Osteocyte (in vitro differentiated cells): ENCODE results near the gene SMARCA5. TPM values are rescaled to one million over a fixed set of nuclear protein-coding genes. Genes with fewer than 3 reads are reported as not detected.

Source experiments
- DNase-seq: peaks from one replicate; pipeline ENCODE4 v3.0.0; 2021; ENCODE audit warnings: mixed read lengths; ENCODE audit not compliant: unreplicated experiment; ENCODE audit errors: extremely low spot score
- H3K27ac Mint-ChIP-seq: one replicate; pipeline ENCODE4 v1.8.0; 2021; ENCODE audit warnings: mild to moderate bottlenecking, mixed read lengths; ENCODE audit not compliant: unreplicated experiment
- H3K27me3 Mint-ChIP-seq: one replicate; pipeline ENCODE4 v1.8.0; 2021; ENCODE audit warnings: mixed read lengths; ENCODE audit not compliant: unreplicated experiment
- H3K36me3 Mint-ChIP-seq: one replicate; pipeline ENCODE4 v1.8.0; 2021; ENCODE audit warnings: mixed read lengths; ENCODE audit not compliant: unreplicated experiment
- H3K4me1 Mint-ChIP-seq: one replicate; pipeline ENCODE4 v1.8.0; 2021; ENCODE audit warnings: mixed read lengths; ENCODE audit not compliant: unreplicated experiment
- H3K4me3 Mint-ChIP-seq: one replicate; pipeline ENCODE4 v1.8.0; 2021; ENCODE audit warnings: mild to moderate bottlenecking, moderate library complexity, mixed read lengths; ENCODE audit not compliant: unreplicated experiment
- H3K9me3 Mint-ChIP-seq: one replicate; pipeline ENCODE4 v1.8.0; 2021; ENCODE audit warnings: mixed read lengths; ENCODE audit not compliant: unreplicated experiment
- total RNA-seq: library from RNA; stranded (reverse); gene quantifications from 2 replicates; pipeline ENCODE4 v1.2.1, GENCODE V29; 2021
- TF ChIP-seq, protein P1 (sequence below): fragments of 200-600 bp; sonication (generic); IDR thresholded peaks from 2 replicates; pipeline ENCODE4 v1.5.0; 2021; ENCODE audit warnings: antibody characterized with exemption, mild to moderate bottlenecking, moderate library complexity

Gene SMARCA5
- total RNA-seq, 1 donor from 2014 or later: 51.1 TPM

DNA sequence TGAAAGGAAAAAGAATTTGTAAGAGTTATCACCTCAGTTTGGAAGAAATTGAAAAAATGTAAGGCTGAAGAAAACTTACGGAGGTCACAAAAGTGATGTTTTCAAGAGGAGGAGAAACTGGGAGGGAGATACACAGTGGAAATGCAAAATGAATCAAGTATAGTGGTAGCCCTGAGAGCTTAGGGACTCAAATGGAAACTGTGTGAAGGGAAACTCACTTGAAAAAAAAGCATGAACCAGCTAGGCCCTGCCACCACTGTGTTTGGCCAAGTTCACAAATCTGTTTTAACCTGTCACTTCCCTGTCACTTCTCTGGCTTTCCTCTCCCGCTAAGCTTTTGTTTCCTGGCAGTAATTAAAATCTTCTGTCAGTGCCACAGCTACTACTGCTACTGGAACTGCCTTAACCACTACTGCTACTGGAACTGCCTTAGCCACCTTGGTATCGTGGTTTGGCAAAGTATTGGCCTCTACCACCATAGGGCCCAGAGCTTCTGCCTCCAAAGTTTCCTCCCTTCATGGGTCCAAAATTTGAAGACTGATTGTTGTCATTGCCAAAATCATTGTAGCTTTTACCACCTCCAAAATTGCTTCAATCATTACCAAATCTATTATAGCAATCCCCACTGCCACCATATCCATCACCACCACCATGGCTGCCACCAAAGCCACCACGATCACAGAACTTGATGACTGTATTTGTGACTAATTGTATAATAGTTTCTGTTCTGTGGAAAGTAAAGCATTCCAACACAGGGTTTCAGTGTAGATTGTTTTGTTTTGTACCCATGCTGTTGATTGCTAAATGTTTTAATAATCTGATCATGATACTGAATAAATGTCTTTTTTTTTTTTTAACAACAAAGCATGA, 41.5 kb downstream of the SMARCA5 start:
- Mint-ChIP-seq H3K27ac (no peak overlapping the region), H3K9me3 (peaks cover 4% of the 10 kb centered on the region), H3K4me1 (no peaks in the 10 kb centered on the region), H3K36me3 (peaks cover 54% of the 10 kb centered on the region), H3K27me3 (no peaks in the 10 kb centered on the region), H3K4me3 (no peak overlapping the region)
- DNase-seq: no peak
- TF ChIP-seq, protein P1, sequence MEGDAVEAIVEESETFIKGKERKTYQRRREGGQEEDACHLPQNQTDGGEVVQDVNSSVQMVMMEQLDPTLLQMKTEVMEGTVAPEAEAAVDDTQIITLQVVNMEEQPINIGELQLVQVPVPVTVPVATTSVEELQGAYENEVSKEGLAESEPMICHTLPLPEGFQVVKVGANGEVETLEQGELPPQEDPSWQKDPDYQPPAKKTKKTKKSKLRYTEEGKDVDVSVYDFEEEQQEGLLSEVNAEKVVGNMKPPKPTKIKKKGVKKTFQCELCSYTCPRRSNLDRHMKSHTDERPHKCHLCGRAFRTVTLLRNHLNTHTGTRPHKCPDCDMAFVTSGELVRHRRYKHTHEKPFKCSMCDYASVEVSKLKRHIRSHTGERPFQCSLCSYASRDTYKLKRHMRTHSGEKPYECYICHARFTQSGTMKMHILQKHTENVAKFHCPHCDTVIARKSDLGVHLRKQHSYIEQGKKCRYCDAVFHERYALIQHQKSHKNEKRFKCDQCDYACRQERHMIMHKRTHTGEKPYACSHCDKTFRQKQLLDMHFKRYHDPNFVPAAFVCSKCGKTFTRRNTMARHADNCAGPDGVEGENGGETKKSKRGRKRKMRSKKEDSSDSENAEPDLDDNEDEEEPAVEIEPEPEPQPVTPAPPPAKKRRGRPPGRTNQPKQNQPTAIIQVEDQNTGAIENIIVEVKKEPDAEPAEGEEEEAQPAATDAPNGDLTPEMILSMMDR: no peak

DNA sequence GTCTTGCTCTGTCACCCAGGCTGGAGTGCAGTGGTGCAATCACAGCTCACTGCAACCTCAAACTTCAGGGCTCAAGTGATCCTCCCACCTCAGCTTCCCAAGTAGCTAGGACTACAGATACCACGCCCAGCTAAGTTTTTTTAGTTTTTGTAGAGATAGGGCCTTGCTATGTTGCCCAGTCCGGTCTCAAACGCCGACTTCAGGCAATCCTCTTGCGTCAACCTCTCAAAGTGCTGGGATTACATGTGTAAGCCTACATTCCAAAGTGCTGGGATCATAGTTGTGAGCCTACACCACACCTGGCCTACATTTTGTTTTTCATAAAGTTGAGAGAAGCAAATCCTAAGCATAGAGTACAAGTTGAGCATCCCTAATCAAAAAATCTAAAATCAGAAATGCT, 42.2 kb downstream of the SMARCA5 start:
- H3K4me1 Mint-ChIP-seq: no peaks in the 10 kb centered on the region
- H3K9me3 Mint-ChIP-seq: peaks cover 4% of the 10 kb centered on the region
- no peak overlapping the region for H3K4me3 Mint-ChIP-seq
- no peak overlapping the region for H3K27ac Mint-ChIP-seq
- peaks cover 48% of the 10 kb centered on the region for H3K36me3 Mint-ChIP-seq
- no peak for DNase-seq
- TF ChIP-seq, protein P1: no peak
- no peaks in the 10 kb centered on the region for H3K27me3 Mint-ChIP-seq

DNA sequence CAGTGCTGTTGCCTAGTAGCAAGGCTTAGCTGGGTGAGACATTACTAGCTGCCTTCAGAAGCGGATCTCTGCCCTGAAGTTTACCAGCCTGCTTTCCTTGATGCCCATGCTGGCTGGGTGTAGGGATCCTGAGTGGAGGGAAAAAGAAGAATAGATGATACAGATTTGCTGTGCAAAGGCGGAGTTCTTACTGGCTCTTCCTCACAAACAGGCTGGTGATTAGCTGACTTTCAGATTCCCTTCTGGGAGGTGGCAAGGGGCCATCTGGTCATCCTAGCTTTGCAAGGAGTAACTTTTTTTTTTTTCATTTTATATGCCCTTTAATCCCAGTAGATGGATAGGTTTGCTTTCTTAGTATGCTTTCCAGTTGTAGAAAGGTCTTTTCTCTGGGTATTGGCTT, 44.8 kb downstream of the SMARCA5 start:
- no peak for DNase-seq

DNA sequence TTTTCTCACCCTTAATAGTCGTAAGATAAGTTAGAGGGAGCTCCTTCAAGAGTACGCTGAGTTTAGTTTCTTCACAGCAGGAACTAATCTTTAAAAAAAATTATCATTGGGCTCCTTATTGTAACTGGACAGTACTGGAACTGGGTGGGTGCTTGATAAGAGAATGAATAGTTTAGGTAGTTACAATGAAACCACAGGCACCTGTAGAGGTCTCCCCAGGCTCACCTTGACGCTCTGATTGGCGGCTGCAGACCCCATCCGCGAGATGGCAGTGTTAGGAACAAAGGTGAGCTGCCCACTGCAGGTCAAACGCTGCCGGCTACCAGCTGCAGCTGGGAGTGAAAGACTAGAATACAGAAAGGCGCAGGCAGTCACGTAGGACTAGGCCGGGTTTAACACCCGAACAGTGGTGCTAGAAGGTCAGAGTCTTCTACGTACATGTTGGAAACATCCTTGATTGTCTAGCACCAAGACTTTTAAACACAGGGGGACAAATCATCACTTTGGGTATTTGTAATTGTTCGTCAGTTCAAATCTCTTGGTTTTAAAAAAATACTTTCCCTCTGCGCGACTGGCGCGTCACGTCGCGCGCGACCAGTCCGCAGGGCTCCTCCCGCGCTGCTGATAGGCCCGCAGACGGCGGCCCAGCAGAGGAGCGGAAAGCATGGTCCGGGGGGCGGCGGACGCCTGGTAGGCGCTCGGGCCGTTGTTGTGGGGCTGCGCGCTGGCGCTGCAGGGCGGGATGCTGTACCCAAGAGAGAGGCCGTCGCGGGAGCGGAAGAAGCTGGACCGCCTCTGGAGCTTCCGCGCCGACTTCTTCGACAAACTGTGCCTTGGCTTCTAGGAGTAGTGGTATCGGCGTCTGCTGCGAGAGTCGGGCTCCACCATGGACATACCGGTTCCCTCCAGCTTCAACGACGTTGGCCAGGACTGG, 45.6 kb downstream of the SMARCA5 start:
- Mint-ChIP-seq H3K27ac (no peak overlapping the region), H3K27me3 (no peaks in the 10 kb centered on the region), H3K4me1 (no peaks in the 10 kb centered on the region), H3K4me3 (no peak overlapping the region), H3K9me3 (peaks cover 4% of the 10 kb centered on the region), H3K36me3 (peaks cover 21% of the 10 kb centered on the region)
- TF ChIP-seq, protein P1: peak; percentile 14
- DNase-seq: no peak

More for the DNA sequence above, 44.8 kb downstream of the SMARCA5 start:
- Mint-ChIP-seq H3K27me3 (no peaks in the 10 kb centered on the region), H3K36me3 (peaks cover 25% of the 10 kb centered on the region), H3K27ac (no peak overlapping the region), H3K4me3 (no peak overlapping the region), H3K9me3 (peaks cover 4% of the 10 kb centered on the region), H3K4me1 (no peaks in the 10 kb centered on the region)
- TF ChIP-seq, protein P1: no peak

DNA sequence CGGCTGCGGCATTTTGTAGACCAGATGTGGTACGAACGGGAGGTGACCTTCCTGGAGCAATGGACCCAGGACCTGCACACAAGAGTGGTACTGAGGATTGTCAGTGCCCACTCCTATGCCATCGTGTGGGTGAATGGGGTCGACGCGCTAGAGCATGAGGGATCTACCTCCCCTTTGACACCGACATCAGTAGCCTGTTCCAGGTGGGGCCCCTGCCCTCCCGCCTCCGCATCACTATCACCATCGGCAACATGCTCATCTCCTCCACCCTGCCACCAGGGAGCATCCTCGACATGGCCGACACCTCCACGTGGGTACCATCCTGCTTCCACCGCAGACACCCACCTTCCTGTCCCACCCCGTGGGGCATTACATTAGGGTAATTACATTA, 46.2 kb downstream of the SMARCA5 start:
- no peaks in the 10 kb centered on the region for H3K4me1 Mint-ChIP-seq
- TF ChIP-seq, protein P1: no peak
- DNase-seq: no peak
- no peaks in the 10 kb centered on the region for H3K27me3 Mint-ChIP-seq
- H3K9me3 Mint-ChIP-seq: peaks cover 4% of the 10 kb centered on the region
- H3K27ac Mint-ChIP-seq: no peak overlapping the region
- peaks cover 15% of the 10 kb centered on the region for H3K36me3 Mint-ChIP-seq
- H3K4me3 Mint-ChIP-seq: no peak overlapping the region
